T-helper 9 cell (primary cell): ENCODE data around the gene UBXN11.

Source experiments
- DNase-seq: peaks from one replicate; pipeline ENCODE4 v3.0.0-alpha.2; 2020
- total RNA-seq, 2 donors: gene quantifications; one replicate each; lab custom pipeline; 2026; lab: John Stamatoyannopoulos, UW

UBXN11 gene
- total RNA-seq, result 32.1 to 57.3 reads per million in 2 donors

DNA sequence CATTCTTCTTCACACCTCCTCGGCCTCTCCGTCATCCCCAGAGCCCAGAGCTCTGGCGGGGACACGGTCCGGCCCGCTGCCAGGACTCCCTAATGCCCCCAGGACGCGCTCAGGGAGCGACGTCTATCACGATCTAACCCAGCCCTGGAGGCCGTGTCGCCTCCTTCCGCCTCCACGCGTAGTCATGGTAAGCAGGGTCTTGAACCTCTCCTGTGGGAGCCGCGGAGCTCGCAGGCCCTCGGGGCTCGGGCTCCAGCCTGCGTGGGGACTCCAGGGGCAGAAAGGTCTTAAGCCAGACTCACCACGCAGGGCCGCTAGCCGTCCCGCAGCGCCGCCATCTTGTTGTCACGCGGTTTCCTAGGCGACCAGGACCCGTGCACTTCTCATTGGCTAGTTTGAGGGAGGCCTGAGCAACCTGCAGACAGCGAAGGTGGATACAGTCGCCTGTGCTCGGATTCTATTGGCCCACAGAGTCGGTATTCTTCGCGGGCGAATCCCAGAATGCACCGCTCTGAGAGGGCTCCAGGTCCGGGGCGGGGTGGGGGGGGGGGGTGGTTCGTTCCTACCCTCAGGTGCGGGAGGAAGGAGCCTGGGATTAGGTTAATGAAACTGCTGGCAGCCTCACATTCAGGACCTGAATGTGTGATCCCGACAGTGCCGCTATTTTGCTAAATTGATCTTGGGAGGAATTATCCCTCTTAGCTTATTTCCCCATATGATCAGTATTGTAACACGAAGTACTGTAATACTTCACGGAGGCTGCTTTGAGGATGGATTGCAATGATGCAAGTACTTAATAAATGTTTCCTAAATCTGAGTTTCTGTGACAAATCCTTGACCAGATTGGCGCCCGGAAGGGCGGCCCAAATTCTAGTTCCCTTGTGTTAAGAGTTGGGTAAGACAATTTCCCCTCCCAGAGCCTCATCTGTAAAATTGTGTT is at the start of gene UBXN11:
TSS of gene UBXN11 (minus strand) at position 347 of the 940 bp plus-strand sequence. CDS start 3,753 bp downstream, outside the sequence.
- peak; percentile 88 for DNase-seq

- DNase-seq, result no peak
Observed at GRCh38 chr1:26356106-26356505, 49.7 kb upstream of the UBXN11 start.

- DNase-seq, result no peak
Observed at GRCh38 chr1:26354972-26355371, 48.5 kb upstream of the UBXN11 start.

GRCh38 chr1:26353976-26354820 is 47.8 kb upstream of the UBXN11 start, which contains the start of gene CRYBG2:
Gene CRYBG2, minus strand, starts transcription at chr1:26354130. Its CDS starts 7,473 bp downstream, at chr1:26346657.
- no peak for DNase-seq

- no peak for DNase-seq
Observed at GRCh38 chr1:26353210-26353859, 46.9 kb upstream of the UBXN11 start.

DNA sequence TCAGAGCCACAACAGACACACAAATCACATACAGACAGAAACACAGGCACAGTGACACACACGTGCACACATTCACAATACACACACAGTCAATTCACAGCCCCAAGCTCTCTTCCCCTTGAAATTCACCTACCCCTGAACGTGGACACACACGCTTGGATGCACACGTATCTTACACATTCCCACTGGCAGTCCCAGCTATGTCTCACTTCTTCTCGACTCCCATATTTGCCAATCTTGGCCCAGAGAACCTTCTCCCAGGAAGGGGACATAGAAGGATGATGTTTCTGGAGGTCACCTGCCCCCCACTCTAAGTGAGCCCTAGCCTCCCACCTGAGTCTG is 45.9 kb upstream of the UBXN11 start:
- DNase-seq, result no peak

GRCh38 chr1:26351590-26352337 is 45.3 kb upstream of the UBXN11 start:
- DNase-seq, result no peak

DNA sequence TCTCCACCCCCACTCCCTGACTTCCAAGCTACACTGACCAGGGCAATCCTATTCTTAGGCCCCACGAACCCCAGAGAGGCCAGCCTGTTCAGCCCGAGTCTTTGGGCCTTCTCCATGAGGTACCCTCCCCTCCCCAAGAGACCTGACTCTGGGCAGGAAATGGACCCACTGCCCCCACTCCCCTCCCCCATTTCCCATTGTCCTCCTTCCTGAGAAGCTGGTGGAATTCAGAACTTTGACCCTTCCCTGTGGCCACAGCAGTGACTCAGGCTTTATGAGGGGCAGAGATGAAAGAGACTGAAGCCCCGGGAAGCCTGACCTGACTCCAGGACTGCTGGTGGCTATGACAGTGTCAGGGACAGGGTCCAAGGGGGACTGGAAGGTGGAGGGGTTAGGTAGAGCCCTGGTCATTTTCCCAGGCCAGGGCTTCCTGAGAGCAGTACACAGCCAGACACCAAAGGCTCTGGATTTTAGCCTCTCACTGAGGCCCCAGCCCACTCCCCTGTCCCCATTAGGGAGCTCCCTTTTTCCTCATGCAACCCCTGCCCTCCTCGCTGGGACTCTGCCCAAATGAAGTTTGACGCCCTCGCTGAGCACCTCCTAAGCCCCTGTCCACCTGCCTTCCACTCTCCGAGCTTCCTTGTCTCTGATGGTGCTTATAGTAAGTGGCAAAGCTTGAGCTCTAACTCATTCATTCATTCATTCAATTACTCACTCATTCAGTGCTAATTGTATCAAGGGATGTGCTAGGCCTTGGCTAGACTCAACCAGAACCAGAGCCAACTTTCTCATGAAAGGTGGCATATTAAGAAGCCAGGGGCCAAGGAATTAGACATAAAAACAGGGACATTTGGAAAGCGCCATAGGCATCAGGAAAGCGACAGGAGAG is 44.5 kb upstream of the UBXN11 start:
- no peak for DNase-seq

DNA sequence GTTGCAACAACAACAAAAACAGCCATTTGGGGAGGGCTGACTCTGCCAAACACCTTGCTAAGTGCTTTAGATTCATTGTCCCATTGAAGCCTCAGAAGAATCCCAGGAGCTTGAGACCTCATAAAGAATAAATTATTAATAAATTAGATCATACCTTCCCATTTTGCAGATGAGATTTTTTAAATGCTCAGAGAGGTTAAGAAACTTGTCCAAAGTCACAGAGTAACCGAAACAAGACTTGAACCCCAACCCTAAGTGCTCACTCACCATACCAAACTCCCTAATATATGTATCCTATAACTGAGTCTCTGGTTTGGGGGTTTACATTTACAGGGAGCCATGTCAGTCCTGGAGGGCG is 43.9 kb upstream of the UBXN11 start:
- DNase-seq, result no peak

GRCh38 chr1:26349877-26350244 is 43.4 kb upstream of the UBXN11 start:
- DNase-seq, result no peak

GRCh38 chr1:26349188-26349876 is 42.9 kb upstream of the UBXN11 start:
- no peak for DNase-seq

DNA sequence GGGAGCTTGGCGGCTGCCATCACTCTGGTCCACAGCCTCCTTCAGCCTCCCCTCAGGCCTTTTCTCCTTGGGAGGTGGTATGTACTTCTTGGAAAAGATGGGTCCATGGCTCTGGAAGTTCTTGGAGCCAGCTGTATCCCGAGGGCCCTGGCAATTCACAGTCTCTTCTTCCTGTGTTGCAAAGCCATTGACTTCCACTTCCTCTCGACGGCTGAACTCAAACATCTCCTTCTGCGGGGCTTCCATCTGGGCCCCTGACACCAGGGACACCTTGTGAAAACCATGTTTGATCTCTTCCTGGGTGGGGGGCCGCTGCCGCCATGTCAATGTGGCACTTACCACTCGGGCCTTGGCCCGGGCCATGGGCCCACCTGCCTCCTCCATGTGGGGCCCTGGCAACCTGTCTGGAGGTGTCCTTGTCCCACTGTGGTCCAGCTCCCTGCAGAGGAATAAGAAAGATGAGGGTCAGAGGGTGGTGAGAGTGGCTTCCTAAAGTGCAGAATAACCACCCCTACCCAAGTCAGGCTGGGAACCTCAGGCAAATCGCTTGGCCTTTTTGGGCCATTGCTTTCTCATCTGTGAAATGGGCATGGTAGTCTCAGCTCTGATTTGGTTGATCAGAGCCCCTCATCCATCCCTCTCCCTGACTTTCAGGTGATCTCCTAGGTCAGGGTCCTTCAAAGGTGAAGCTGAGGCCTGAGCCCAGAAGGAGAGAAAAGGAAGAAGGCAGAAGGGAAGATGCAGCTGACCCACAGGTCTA is 40.0 kb upstream of the UBXN11 start:
- no peak for DNase-seq

GRCh38 chr1:26345718-26346117 is 39.3 kb upstream of the UBXN11 start:
- DNase-seq, result no peak

GRCh38 chr1:26344147-26344920 is 37.9 kb upstream of the UBXN11 start:
- DNase-seq, result no peak

DNA sequence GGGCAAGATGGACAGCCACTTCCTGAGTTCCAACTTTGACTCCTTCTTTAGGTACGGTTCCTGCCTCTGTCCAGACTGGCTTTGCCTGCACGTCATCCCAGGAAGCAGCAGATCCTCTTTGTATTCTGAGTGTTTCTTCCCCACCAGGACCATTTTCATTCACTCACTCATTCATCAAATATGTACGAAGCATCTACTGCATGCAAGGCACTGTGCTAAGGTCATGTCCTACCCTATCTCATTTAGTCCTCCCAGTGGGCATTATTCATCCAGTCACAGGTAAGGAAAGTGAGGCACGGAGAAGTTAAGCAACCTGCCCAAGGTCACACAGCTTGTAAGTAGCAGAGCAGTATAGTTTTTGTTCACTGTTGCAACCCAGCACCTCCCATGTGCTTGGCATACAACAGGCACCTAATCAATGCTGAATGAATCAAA is 33.6 kb upstream of the UBXN11 start:
- no peak for DNase-seq

DNA sequence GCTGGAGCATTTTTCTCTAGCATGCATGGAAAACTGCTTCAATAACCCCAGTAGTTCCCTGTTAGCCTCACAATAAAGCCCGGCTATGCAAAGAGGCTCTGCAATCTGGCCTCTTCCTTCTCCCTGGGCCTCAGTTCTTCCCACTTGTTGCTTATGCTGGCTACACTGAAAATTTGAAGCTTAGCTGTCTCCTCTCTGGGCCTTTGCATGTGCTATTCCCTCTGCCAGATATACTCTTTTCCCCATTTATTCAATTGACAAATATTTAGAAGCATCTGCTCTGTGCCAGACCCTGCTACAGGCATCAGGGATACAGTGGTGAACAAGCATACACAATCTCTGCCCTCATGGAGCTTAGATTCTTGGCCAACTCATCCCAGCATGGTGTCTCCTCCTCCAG is 32.2 kb upstream of the UBXN11 start:
- no peak for DNase-seq

DNA sequence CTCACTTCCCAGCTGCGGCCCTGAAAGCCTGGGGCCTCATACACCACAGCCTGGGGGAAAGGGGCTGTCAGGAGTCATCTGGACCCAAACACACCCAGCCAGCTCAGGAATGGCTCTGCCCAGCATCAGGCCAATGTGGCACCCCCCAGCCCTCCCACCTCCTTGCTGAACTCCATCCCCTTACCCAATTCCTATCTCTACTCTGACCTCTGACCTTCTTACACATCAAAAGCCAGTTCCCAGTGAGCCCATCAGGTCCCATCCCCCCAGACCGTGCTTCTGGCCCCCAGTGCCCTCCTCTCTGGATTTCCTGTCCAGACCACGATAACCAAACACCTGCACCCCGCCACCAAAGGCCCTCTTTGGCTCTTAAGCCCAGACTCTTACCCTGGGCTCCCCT is 31.2 kb upstream of the UBXN11 start:
- no peak for DNase-seq

- no peak for DNase-seq
Observed at GRCh38 chr1:26337206-26337535, 30.7 kb upstream of the UBXN11 start.
